HEK293T (cell line): ENCODE measurements around the gene LPIN1.

Experiments used
- CTCF ChIA-PET: fragments of 350-600 bp; formaldehyde crosslinking; extraction: SDS; loops from one replicate; lab custom pipeline; 2021; ENCODE audit warnings: antibody characterized with exemption, inconsistent platforms; lab: Yijun Ruan, JAX
- POLR2A ChIA-PET: fragments of 350-600 bp; formaldehyde crosslinking; extraction: SDS; loops from one replicate; lab custom pipeline; 2020; ENCODE audit warnings: antibody characterized with exemption, inconsistent platforms; lab: Yijun Ruan, JAX
- DNase-seq: peaks from one replicate; pipeline ENCODE4 v3.0.0; 2012; ENCODE audit warnings: mixed read lengths; ENCODE audit errors: extremely low spot score
- ARNT ChIP-seq: fragments of 450-650 bp; IDR thresholded peaks from 2 replicates; pipeline ENCODE4 v1.6.1; 2017; ENCODE audit warnings: mild to moderate bottlenecking
- BHLHE40 ChIP-seq: fragments of 450-650 bp; IDR thresholded peaks from 2 replicates; pipeline ENCODE4 v1.6.1; 2016; ENCODE audit warnings: mild to moderate bottlenecking, moderate library complexity, borderline replicate concordance
- CTBP1 ChIP-seq: fragments of 450-650 bp; IDR thresholded peaks from 2 replicates; pipeline ENCODE4 v1.6.1; 2016; ENCODE audit warnings: borderline replicate concordance
- ELF4 ChIP-seq: fragments of 450-650 bp; IDR thresholded peaks from 2 replicates; pipeline ENCODE4 v1.6.1; 2017; ENCODE audit warnings: antibody characterized with exemption
- FOXA1 ChIP-seq: fragments of 450-650 bp; IDR thresholded peaks from 2 replicates; pipeline ENCODE4 v1.6.1; 2016; ENCODE audit warnings: mild to moderate bottlenecking
- FOXK2 ChIP-seq: fragments of 450-650 bp; IDR thresholded peaks from 2 replicates; pipeline ENCODE4 v1.6.1; 2016; ENCODE audit warnings: mild to moderate bottlenecking
- FOXM1 ChIP-seq: fragments of 450-650 bp; IDR thresholded peaks from 2 replicates; pipeline ENCODE4 v1.6.1; 2017; ENCODE audit warnings: mild to moderate bottlenecking, borderline replicate concordance
- HDGF ChIP-seq: fragments of 450-650 bp; IDR thresholded peaks from 2 replicates; pipeline ENCODE4 v1.6.1; 2017; ENCODE audit warnings: antibody characterized with exemption, borderline replicate concordance
- L3MBTL2 ChIP-seq: fragments of 450-650 bp; conservative IDR thresholded peaks from 2 replicates; pipeline ENCODE4 v1.6.1; 2016; ENCODE audit warnings: mild to moderate bottlenecking
- LEF1 ChIP-seq: fragments of 450-650 bp; IDR thresholded peaks from 2 replicates; pipeline ENCODE4 v1.6.1; 2017; ENCODE audit warnings: mild to moderate bottlenecking, borderline replicate concordance
- NFRKB ChIP-seq: fragments of 450-650 bp; IDR thresholded peaks from 2 replicates; pipeline ENCODE4 v1.6.1; 2016; ENCODE audit warnings: mild to moderate bottlenecking, moderate library complexity
- PKNOX1 ChIP-seq: fragments of 450-650 bp; IDR thresholded peaks from 2 replicates; pipeline ENCODE4 v1.6.1; 2016
- SP1 ChIP-seq: fragments of 450-650 bp; IDR thresholded peaks from 2 replicates; pipeline ENCODE4 v1.6.1; 2017
- SUZ12 ChIP-seq: fragments of 450-650 bp; IDR thresholded peaks from 2 replicates; pipeline ENCODE4 v1.6.1; 2016; ENCODE audit warnings: mild to moderate bottlenecking
- TARDBP ChIP-seq: fragments of 450-650 bp; IDR thresholded peaks from 2 replicates; pipeline ENCODE4 v1.6.1; 2016
- ZNF384 ChIP-seq: fragments of 450-650 bp; IDR thresholded peaks from 2 replicates; pipeline ENCODE4 v1.6.1; 2016

LPIN1 gene

DNA sequence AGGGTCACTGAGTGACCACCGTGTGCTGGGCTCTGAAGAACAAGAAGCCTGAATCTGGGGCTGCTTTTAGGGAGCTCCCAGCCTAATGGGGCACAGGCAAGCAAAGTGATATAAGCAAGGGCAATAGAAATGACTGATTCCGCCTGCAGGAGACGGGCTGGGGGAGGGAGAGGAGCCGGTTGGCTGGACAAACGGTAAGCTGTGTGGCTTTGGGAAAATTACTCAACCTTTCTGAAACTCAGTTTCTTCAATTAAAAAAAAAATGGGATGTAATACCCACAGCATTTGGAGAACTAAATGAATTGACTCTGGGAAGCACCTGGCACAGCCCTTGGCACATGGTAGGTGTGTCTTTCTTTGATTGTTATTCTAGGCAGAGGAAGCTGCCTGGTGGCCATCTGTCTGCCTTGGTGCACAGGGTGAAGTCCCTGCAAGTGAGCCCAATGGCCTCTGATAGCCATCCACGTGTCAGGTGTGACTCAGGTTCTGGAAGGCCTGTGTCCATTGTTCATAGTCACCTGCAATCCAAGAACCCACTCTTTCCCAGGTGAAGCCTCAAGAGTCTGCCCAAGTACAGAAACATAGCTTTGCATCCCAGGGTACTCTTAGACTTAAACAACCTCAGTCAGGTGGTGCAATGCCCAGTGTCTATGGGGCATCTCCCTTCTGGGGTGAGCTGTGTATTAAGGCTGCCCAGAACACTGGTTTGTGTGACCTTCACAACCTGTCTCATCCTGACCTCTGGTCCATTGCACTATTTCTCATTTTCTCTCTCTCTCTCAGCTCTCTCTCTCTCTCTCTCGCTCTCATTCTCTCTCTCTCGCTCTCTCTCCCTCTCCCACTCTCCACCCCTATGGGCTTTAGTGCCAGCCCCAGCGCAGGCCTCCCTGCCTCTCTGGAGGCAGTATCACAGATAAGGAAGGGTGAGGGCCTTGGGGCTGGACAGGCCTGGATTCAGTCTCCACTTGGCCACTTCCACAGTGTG, 46.5 kb upstream of the LPIN1 start:
- CTCF ChIA-PET: interaction anchor here (0.8 kb wide), 1 partner anchor 80 kb away, joined by 3 read pairs; no protein-coding TSS in a partner anchor
- DNase-seq: no peak
- POLR2A ChIA-PET: no interaction called here
- TF ChIP-seq SUZ12: no peak
- no peak for TF ChIP-seq FOXK2
- TF ChIP-seq BHLHE40: no peak
- TF ChIP-seq SP1: no peak
- no peak for TF ChIP-seq L3MBTL2
- no peak for TF ChIP-seq FOXA1
- TF ChIP-seq ZNF384: no peak
- TF ChIP-seq LEF1: no peak
- no peak for TF ChIP-seq FOXM1
- no peak for TF ChIP-seq HDGF
- TF ChIP-seq NFRKB: no peak
- no peak for TF ChIP-seq ARNT
- TF ChIP-seq CTBP1: no peak

DNA sequence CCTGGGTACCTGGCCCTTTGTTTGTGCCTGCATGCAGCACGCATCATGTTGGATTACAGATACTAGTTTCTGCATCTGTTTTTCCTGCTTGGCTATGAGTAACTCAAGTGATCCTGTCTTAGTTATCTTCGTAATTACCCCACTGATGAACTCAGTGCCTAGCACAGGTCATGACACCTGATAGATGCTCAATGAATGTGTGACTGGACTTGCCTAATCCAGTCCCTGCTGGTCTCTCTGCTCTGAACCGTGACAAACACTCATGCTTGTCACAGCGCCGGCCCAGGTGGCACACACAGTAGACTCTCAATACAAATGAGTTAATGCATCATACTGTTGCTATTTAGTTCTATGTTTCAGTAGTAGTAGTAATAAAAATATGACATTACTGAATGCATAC, 45.2 kb upstream of the LPIN1 start:
- POLR2A ChIA-PET: no interaction called here
- CTCF ChIA-PET: interaction anchor here (0.8 kb wide), 1 partner anchor 78 kb away, joined by 3 read pairs; no protein-coding TSS in a partner anchor
- no peak for TF ChIP-seq SUZ12
- no peak for TF ChIP-seq FOXA1
- TF ChIP-seq HDGF: no peak
- no peak for TF ChIP-seq L3MBTL2
- TF ChIP-seq BHLHE40: no peak
- TF ChIP-seq SP1: no peak
- TF ChIP-seq CTBP1: no peak
- TF ChIP-seq ZNF384: no peak
- TF ChIP-seq PKNOX1: no peak
- DNase-seq: no peak

DNA sequence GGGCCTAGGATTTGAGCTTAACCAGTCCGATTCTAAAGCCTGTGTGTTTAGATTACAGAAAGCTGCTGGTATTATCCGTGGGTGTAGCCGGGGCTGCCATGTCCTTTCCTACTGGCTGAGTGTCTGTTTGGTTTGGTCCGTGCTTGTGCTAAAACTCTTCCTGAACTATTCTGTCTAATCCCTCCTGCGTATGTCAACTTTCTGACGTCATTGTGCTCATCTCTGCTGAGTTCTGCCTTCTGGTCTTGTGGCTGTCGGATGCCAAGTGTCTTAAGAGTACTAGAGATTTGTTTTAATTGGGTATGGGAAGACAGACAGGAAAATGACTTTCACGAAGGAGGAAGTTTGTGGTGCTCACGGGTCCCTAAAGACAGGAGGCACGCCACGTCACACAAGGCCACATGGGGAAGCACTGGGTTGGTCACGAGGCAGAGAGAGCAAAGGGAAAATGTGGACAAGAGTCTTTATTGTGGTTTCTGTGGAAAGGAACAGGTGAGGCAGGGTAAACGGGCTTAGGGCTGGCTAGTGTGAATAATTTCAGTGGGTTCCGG, 44.6 kb upstream of the LPIN1 start:
- no peak for TF ChIP-seq FOXA1
- no peak for TF ChIP-seq ZNF384
- no peak for TF ChIP-seq ELF4
- no peak for TF ChIP-seq FOXM1
- no peak for TF ChIP-seq HDGF
- no peak for TF ChIP-seq TARDBP
- TF ChIP-seq CTBP1: no peak
- TF ChIP-seq NFRKB: no peak
- no peak for TF ChIP-seq PKNOX1
- TF ChIP-seq SUZ12: no peak
- no peak for TF ChIP-seq FOXK2
- no peak for TF ChIP-seq BHLHE40
- TF ChIP-seq SP1: no peak
- no peak for TF ChIP-seq L3MBTL2
- TF ChIP-seq ARNT: no peak
- TF ChIP-seq LEF1: no peak
- CTCF ChIA-PET: no interaction called here
- no peak for DNase-seq
- POLR2A ChIA-PET: no interaction called here

- DNase-seq: no peak
- POLR2A ChIA-PET: no interaction called here
- CTCF ChIA-PET: no interaction called here
- TF ChIP-seq ARNT (no peak), FOXM1 (no peak), TARDBP (no peak), NFRKB (no peak), HDGF (no peak)
Measured at GRCh38 chr2:11702946-11703345, 43.5 kb upstream of the LPIN1 start.

- DNase-seq: no peak
- POLR2A ChIA-PET: no interaction called here
Measured at GRCh38 chr2:11703700-11704099, 42.7 kb upstream of the LPIN1 start.

More at GRCh38 chr2:11703700-11704099, 42.7 kb upstream of the LPIN1 start:
- CTCF ChIA-PET: interaction anchor here (0.6 kb wide), 1 partner anchor 16 kb away, joined by 3 read pairs; no protein-coding TSS in a partner anchor
- TF ChIP-seq ELF4: no peak
- TF ChIP-seq SP1: no peak
- TF ChIP-seq FOXA1: no peak
- no peak for TF ChIP-seq PKNOX1
- TF ChIP-seq SUZ12: no peak
- no peak for TF ChIP-seq ARNT
- no peak for TF ChIP-seq ZNF384
- TF ChIP-seq NFRKB: no peak
- no peak for TF ChIP-seq FOXM1
- no peak for TF ChIP-seq FOXK2
- no peak for TF ChIP-seq HDGF
- TF ChIP-seq LEF1: no peak
- TF ChIP-seq CTBP1: no peak
- TF ChIP-seq L3MBTL2: no peak
- TF ChIP-seq TARDBP: no peak
